Trophoblast cell (in vitro differentiated cells and primary cell): ENCODE data around the gene MIER2.
A peak's percentile ranks its signal among the peaks of the same experiment; 100 is the strongest.

Source experiments
- DNase-seq, 2 donors: peaks; one replicate each; pipeline ENCODE4 v3.0.0-alpha.2; 2016
- H2AFZ ChIP-seq: 2 replicates; pipeline ENCODE4 v1.6.1; 2013; ENCODE audit warnings: low read length, moderate library complexity, mild to moderate bottlenecking; ENCODE audit not compliant: insufficient read depth, poor library complexity
- H2AK5ac ChIP-seq: 2 replicates; pipeline ENCODE4 v1.6.1; 2013; ENCODE audit warnings: mild to moderate bottlenecking, low read length
- H2BK120ac ChIP-seq: 2 replicates; pipeline ENCODE4 v1.6.1; 2013; ENCODE audit warnings: low read length, mild to moderate bottlenecking, moderate library complexity; ENCODE audit not compliant: insufficient read depth, poor library complexity
- H2BK12ac ChIP-seq: 2 replicates; pipeline ENCODE4 v1.6.1; 2013; ENCODE audit warnings: mild to moderate bottlenecking, low read length, moderate library complexity
- H2BK5ac ChIP-seq: 2 replicates; pipeline ENCODE4 v1.6.1; 2013; ENCODE audit warnings: low read length, low read depth, moderate library complexity, mild to moderate bottlenecking; ENCODE audit not compliant: poor library complexity
- H3K14ac ChIP-seq: 2 replicates; pipeline ENCODE4 v1.6.1; 2013; ENCODE audit warnings: mild to moderate bottlenecking, low read length
- H3K18ac ChIP-seq: 2 replicates; pipeline ENCODE4 v1.6.1; 2013; ENCODE audit warnings: mild to moderate bottlenecking, low read length
- H3K23ac ChIP-seq: 2 replicates; pipeline ENCODE4 v1.6.1; 2013; ENCODE audit warnings: low read length
- H3K27ac ChIP-seq: 2 replicates; pipeline ENCODE4 v1.5.1; 2013; ENCODE audit warnings: low read depth, mild to moderate bottlenecking, inconsistent platforms, low read length, moderate library complexity
- H3K27me3 ChIP-seq: 2 replicates; pipeline ENCODE4 v1.6.1; 2013; ENCODE audit warnings: inconsistent platforms, mild to moderate bottlenecking, low read length, moderate library complexity; ENCODE audit not compliant: insufficient read depth
- H3K36me3 ChIP-seq, 2 experiments: 1 replicate in 1 of 2; 2 replicates in 1 of 2; pipeline ENCODE4 v1.6.1; 2013; ENCODE audit warnings: low read length in 2 of 2, mild to moderate bottlenecking in 2 of 2, moderate library complexity in 1 of 2; ENCODE audit not compliant: insufficient read depth in 2 of 2, control insufficient read depth in 1 of 2
- H3K4ac ChIP-seq: 2 replicates; pipeline ENCODE4 v1.6.1; 2013; ENCODE audit warnings: low read depth, mild to moderate bottlenecking, low read length, moderate library complexity
- H3K4me1 ChIP-seq, 2 experiments: 1 replicate in 1 of 2; 2 replicates in 1 of 2; pipeline ENCODE4 v1.6.1; 2013; ENCODE audit warnings: low read length in 2 of 2, mild to moderate bottlenecking in 2 of 2, moderate library complexity in 1 of 2; ENCODE audit not compliant: insufficient read depth in 2 of 2, control insufficient read depth in 1 of 2
- H3K4me2 ChIP-seq: 2 replicates; pipeline ENCODE4 v1.6.1; 2013; ENCODE audit warnings: inconsistent platforms, mild to moderate bottlenecking, low read length, moderate library complexity
- H3K4me3 ChIP-seq: 2 replicates; pipeline ENCODE4 v1.5.1; 2013; ENCODE audit warnings: mild to moderate bottlenecking, low read depth, low read length, inconsistent platforms
- H3K79me1 ChIP-seq: one replicate; pipeline ENCODE4 v1.6.1; 2013; ENCODE audit warnings: low read length
- H3K79me2 ChIP-seq: 2 replicates; pipeline ENCODE4 v1.6.1; 2013; ENCODE audit warnings: low read length, mild to moderate bottlenecking; ENCODE audit not compliant: control insufficient read depth, insufficient read depth, poor library complexity
- H3K9ac ChIP-seq: 2 replicates; pipeline ENCODE4 v1.6.1; 2013; ENCODE audit warnings: mild to moderate bottlenecking, low read length
- H3K9me3 ChIP-seq: 2 replicates; pipeline ENCODE4 v1.6.1; 2013; ENCODE audit warnings: low read depth, mild to moderate bottlenecking, control low read depth, inconsistent platforms, low read length; ENCODE audit not compliant: insufficient read depth
- H4K12ac ChIP-seq: 2 replicates; pipeline ENCODE4 v1.6.1; 2013; ENCODE audit warnings: low read depth, mild to moderate bottlenecking, low read length, moderate library complexity
- H4K8ac ChIP-seq: 2 replicates; pipeline ENCODE4 v1.6.1; 2013; ENCODE audit warnings: low read depth, mild to moderate bottlenecking, low read length, moderate library complexity
- H4K91ac ChIP-seq: one replicate; pipeline ENCODE4 v1.6.1; 2013; ENCODE audit warnings: low read depth, mild to moderate bottlenecking, low read length, moderate library complexity
- WGBS: extraction: QIAGEN DNeasy Blood & Tissue Kit; methylation state at CpG from one replicate; pipeline ENCODE4 v1.1.7; 2013; ENCODE audit warnings: missing lambda C conversion rate; ENCODE audit not compliant: insufficient read length, insufficient coverage; ENCODE audit errors: extremely low coverage; 5-methylcytosine and 5-hydroxymethylcytosine counted together

Gene MIER2

GRCh38 chr19:310781-311496 lies 33.7 kb downstream of the MIER2 start:
- no peaks in the 10 kb centered on the region for H3K27me3 ChIP-seq
- no peaks in the 10 kb centered on the region for H3K4me1 ChIP-seq
- no peak overlapping the region for H3K27ac ChIP-seq
- H4K12ac ChIP-seq = no peak overlapping the region
- no peak overlapping the region for H3K9ac ChIP-seq
- H2AFZ ChIP-seq = no peak overlapping the region
- no peak overlapping the region for H2AK5ac ChIP-seq
- no peak overlapping the region for H2BK12ac ChIP-seq
- no peak overlapping the region for H4K91ac ChIP-seq
- no peak overlapping the region for H3K23ac ChIP-seq
- H2BK5ac ChIP-seq = no peak overlapping the region
- WGBS = no CpG with 5 or more reads among the region's 24 CpGs
- peaks cover 76 to 80% of the 10 kb centered on the region in 2 experiments for H3K36me3 ChIP-seq
- H3K79me1 ChIP-seq = no peaks in the 10 kb centered on the region
- H2BK120ac ChIP-seq = no peak overlapping the region
- no peaks in the 10 kb centered on the region for H3K9me3 ChIP-seq
- H3K4ac ChIP-seq = no peak overlapping the region
- no peaks in the 10 kb centered on the region for H3K79me2 ChIP-seq
- no peak overlapping the region for H3K18ac ChIP-seq
- no peak overlapping the region for H3K4me2 ChIP-seq
- H3K14ac ChIP-seq = no peak overlapping the region
- H4K8ac ChIP-seq = no peak overlapping the region
- H3K4me3 ChIP-seq = no peak overlapping the region
- no peak for DNase-seq

- H2BK5ac ChIP-seq = no peak overlapping the region
- no peak overlapping the region for H3K14ac ChIP-seq
- WGBS = no CpG with 5 or more reads among the region's 30 CpGs
- DNase-seq = peak; percentile 62 to 84
- no peaks in the 10 kb centered on the region for H3K27me3 ChIP-seq
- H3K4me2 ChIP-seq = no peak overlapping the region
- no peaks in the 10 kb centered on the region for H3K9me3 ChIP-seq
- no peak overlapping the region for H4K91ac ChIP-seq
- H3K79me2 ChIP-seq = no peaks in the 10 kb centered on the region
- no peak overlapping the region for H4K8ac ChIP-seq
- no peak overlapping the region for H3K4me3 ChIP-seq
- H3K4me1 ChIP-seq = no peaks in the 10 kb centered on the region
- H3K79me1 ChIP-seq = no peaks in the 10 kb centered on the region
- no peak overlapping the region for H4K12ac ChIP-seq
- H3K23ac ChIP-seq = no peak overlapping the region
- H3K18ac ChIP-seq = no peak overlapping the region
- no peak overlapping the region for H2BK120ac ChIP-seq
- H2AK5ac ChIP-seq = no peak overlapping the region
- no peak overlapping the region for H3K4ac ChIP-seq
- peaks cover 84 to 87% of the 10 kb centered on the region in 2 experiments for H3K36me3 ChIP-seq
- no peak overlapping the region for H2AFZ ChIP-seq
- no peak overlapping the region for H3K9ac ChIP-seq
- H2BK12ac ChIP-seq = no peak overlapping the region
- no peak overlapping the region for H3K27ac ChIP-seq
Observed at GRCh38 chr19:310141-310651, 34.4 kb downstream of the MIER2 start.

GRCh38 chr19:309206-309565 lies 35.4 kb downstream of the MIER2 start:
- Histone ChIP-seq H2AK5ac (no peak overlapping the region), H3K27ac (no peak overlapping the region), H3K23ac (no peak overlapping the region), H2BK12ac (no peak overlapping the region), H4K91ac (no peak overlapping the region), H3K36me3 (peaks cover 82 to 84% of the 10 kb centered on the region in 2 experiments), H2AFZ (no peak overlapping the region), H3K4ac (no peak overlapping the region), H2BK120ac (no peak overlapping the region), H2BK5ac (no peak overlapping the region), H3K4me1 (no peaks in the 10 kb centered on the region), H4K8ac (no peak overlapping the region), H3K14ac (no peak overlapping the region), H3K9ac (no peak overlapping the region), H3K9me3 (no peaks in the 10 kb centered on the region), H4K12ac (no peak overlapping the region), H3K79me2 (no peaks in the 10 kb centered on the region), H3K4me2 (no peak overlapping the region), H3K79me1 (no peaks in the 10 kb centered on the region), H3K4me3 (no peak overlapping the region), H3K27me3 (no peaks in the 10 kb centered on the region), H3K18ac (no peak overlapping the region)
- no peak for DNase-seq
- no CpG with 5 or more reads among the region's 14 CpGs for WGBS

- Histone ChIP-seq H3K36me3 (peaks cover 76 to 79% of the 10 kb centered on the region in 2 experiments), H3K9me3 (no peaks in the 10 kb centered on the region), H3K4me3 (no peak overlapping the region), H3K14ac (no peak overlapping the region), H4K91ac (no peak overlapping the region), H4K8ac (no peak overlapping the region), H2BK5ac (no peak overlapping the region), H3K79me1 (no peaks in the 10 kb centered on the region), H2BK120ac (no peak overlapping the region), H3K9ac (no peak overlapping the region), H3K18ac (no peak overlapping the region), H3K79me2 (no peaks in the 10 kb centered on the region), H3K4ac (no peak overlapping the region), H2BK12ac (no peak overlapping the region), H3K23ac (no peak overlapping the region), H4K12ac (no peak overlapping the region), H3K4me2 (no peak overlapping the region), H3K4me1 (no peaks in the 10 kb centered on the region), H2AFZ (no peak overlapping the region), H3K27ac (no peak overlapping the region), H2AK5ac (no peak overlapping the region), H3K27me3 (no peaks in the 10 kb centered on the region)
- no CpG with 5 or more reads among the region's 48 CpGs for WGBS
- no peak for DNase-seq
Observed at GRCh38 chr19:308471-309205, 36.0 kb downstream of the MIER2 start.
